ENCODE data around the gene KRT24. TPM values are rescaled to one million over a fixed set of nuclear protein-coding genes. Genes with fewer than 3 reads are reported as not detected.

KRT24 gene
- total RNA-seq, 4 donors from 2014 or later = 0.20 TPM; not detected in 3

GRCh38 chr17:40722241-40722640 lies 18.7 kb upstream of the KRT24 start:
- no peaks in the 10 kb centered on the region for H3K27me3 ChIP-seq
- no peaks in the 10 kb centered on the region for H3K36me3 ChIP-seq
- peaks cover 0 to 31% (median 0%) of the 10 kb centered on the region in 4 donors for H3K4me1 ChIP-seq
- peak in 1 of 2 donors; percentile 73 for TF ChIP-seq EP300 (IDR thresholded peaks at IDR 0.05)
- TF ChIP-seq CTCF (IDR thresholded peaks at IDR 0.05) = no peak
- no peak for TF ChIP-seq POLR2A (IDR thresholded peaks at IDR 0.05)
- DNase-seq (ENCODE audit: low spot score in 2 of 2) = no peak
- H3K27ac ChIP-seq = peak overlapping the region in 2 of 4 donors; percentile 78 to 80
- H3K9me3 ChIP-seq = no peaks in the 10 kb centered on the region
- 15 to 23% methylated on average over 1 of the region's 1 CpG for WGBS, 2 donors
- no peak overlapping the region for H3K4me3 ChIP-seq

- Histone ChIP-seq H3K27me3 (no peaks in the 10 kb centered on the region), H3K4me1 (peaks cover 0 to 26% (median 0%) of the 10 kb centered on the region in 4 donors), H3K27ac (no peak overlapping the region), H3K36me3 (no peaks in the 10 kb centered on the region), H3K4me3 (no peak overlapping the region), H3K9me3 (no peaks in the 10 kb centered on the region)
- 64% methylated on average over 2 of the region's 2 CpGs for WGBS, 2 donors
- TF ChIP-seq CTCF (IDR thresholded peaks at IDR 0.05) (no peak), EP300 (IDR thresholded peaks at IDR 0.05) (no peak), POLR2A (IDR thresholded peaks at IDR 0.05) (no peak)
- no peak for DNase-seq (ENCODE audit: low spot score in 2 of 2)
Observed at GRCh38 chr17:40720899-40721298, 17.3 kb upstream of the KRT24 start.

GRCh38 chr17:40718930-40719329 lies 15.4 kb upstream of the KRT24 start:
- Histone ChIP-seq H3K4me1 (peaks cover 0 to 26% (median 0%) of the 10 kb centered on the region in 4 donors), H3K27ac (no peak overlapping the region), H3K36me3 (no peaks in the 10 kb centered on the region), H3K27me3 (no peaks in the 10 kb centered on the region), H3K4me3 (no peak overlapping the region), H3K9me3 (no peaks in the 10 kb centered on the region)
- no peak for DNase-seq (ENCODE audit: low spot score in 2 of 2)
- no peak for TF ChIP-seq CTCF (IDR thresholded peaks at IDR 0.05)
- TF ChIP-seq POLR2A (IDR thresholded peaks at IDR 0.05) = no peak
- WGBS, 2 donors = 59 to 70% methylated on average over 8 of the region's 8 CpGs

- 35 to 44% methylated on average over 3 of the region's 3 CpGs for WGBS, 2 donors
- Histone ChIP-seq H3K36me3 (no peaks in the 10 kb centered on the region), H3K4me3 (no peak overlapping the region), H3K4me1 (peaks cover 0 to 22% (median 0%) of the 10 kb centered on the region in 4 donors), H3K9me3 (no peaks in the 10 kb centered on the region), H3K27ac (no peak overlapping the region), H3K27me3 (no peaks in the 10 kb centered on the region)
- DNase-seq (ENCODE audit: low spot score in 2 of 2) = no peak
- no peak for TF ChIP-seq CTCF (IDR thresholded peaks at IDR 0.05)
- no peak for TF ChIP-seq EP300 (IDR thresholded peaks at IDR 0.05)
- TF ChIP-seq POLR2A (IDR thresholded peaks at IDR 0.05) = no peak
Observed at GRCh38 chr17:40717776-40718175, 14.2 kb upstream of the KRT24 start.

- Histone ChIP-seq H3K27ac (no peak overlapping the region), H3K27me3 (no peaks in the 10 kb centered on the region), H3K9me3 (no peaks in the 10 kb centered on the region), H3K36me3 (no peaks in the 10 kb centered on the region), H3K4me1 (peaks cover 0 to 7% (median 0%) of the 10 kb centered on the region in 4 donors), H3K4me3 (no peak overlapping the region)
- no peak for DNase-seq (ENCODE audit: low spot score in 2 of 2)
- TF ChIP-seq EP300 (IDR thresholded peaks at IDR 0.05) (no peak), CTCF (IDR thresholded peaks at IDR 0.05) (peak in 2 of 5 experiments; percentile 8 to 24)
- 55 to 57% methylated on average over 6 of the region's 6 CpGs for WGBS, 2 donors
Observed at GRCh38 chr17:40714473-40714872, 10.9 kb upstream of the KRT24 start.
